ENCODE results near the gene TMEM59. TPM values are rescaled to one million over a fixed set of nuclear protein-coding genes. Genes with fewer than 3 reads are reported as not detected.
"Not testable (repeated sequence)": the region's sequence is repeated elsewhere in the genome, so short reads cannot be mapped to it uniquely, and the experiment has no call there.

Gene TMEM59, protein sequence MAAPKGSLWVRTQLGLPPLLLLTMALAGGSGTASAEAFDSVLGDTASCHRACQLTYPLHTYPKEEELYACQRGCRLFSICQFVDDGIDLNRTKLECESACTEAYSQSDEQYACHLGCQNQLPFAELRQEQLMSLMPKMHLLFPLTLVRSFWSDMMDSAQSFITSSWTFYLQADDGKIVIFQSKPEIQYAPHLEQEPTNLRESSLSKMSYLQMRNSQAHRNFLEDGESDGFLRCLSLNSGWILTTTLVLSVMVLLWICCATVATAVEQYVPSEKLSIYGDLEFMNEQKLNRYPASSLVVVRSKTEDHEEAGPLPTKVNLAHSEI
- total RNA-seq (100 to 1,000 TPM; 198 to 201 TPM), polyA plus RNA-seq (100 to 1,000 TPM; 410 to 670 (median 489) TPM), total RNA-seq (63.0 to 120 (median 71.1) reads per million in 6 experiments)

DNA sequence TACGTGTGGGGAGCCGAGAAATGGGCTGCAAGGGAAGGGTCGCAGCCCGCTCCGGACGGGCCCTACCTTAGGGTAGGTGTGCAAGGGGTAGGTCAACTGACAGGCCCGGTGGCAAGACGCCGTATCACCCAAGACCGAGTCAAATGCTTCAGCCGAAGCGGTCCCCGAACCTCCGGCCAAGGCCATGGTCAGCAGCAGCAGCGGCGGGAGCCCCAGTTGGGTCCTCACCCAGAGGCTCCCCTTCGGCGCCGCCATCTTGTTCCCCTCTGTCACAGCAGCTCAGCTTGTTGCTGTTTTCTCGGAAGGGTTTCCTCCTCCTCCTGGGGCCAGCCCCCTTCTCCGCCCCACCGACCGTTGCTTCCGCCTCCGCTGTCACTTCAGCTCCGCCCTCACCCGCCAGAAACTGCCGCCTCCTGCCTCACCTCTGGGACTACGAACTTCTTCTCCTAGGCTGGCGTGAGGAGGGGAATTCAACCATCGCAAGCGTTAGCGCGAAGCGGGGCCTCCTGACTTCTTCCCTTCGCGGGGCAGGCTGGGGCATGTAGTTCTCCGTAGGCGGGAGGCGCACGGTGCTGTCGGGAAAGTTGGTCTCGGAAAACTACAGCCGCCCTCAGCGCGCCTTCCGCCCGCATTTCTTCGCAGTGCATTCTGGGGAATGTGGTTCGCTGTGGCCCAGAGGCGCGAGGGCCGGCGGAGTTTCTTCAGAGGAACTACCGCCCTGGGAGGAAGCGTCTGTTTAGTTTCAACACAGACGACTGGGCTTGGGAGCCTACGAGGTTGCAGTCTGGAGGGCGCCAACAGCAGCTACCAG, at the start of gene TMEM59, which contains the start of gene TCEANC2:
Gene TMEM59, minus strand, starts transcription at position 271 of the 811 bp plus-strand sequence. Its CDS starts 16 bp downstream, at position 255.
Gene TCEANC2, plus strand, starts transcription at position 675 of the 811 bp plus-strand sequence. CDS start 815 bp downstream, outside the sequence.
- no peaks in the 10 kb centered on the region for H3K27me3 Mint-ChIP-seq
- H3K27ac Mint-ChIP-seq = no peak within 1 kb of the TSS
- POLR2A ChIA-PET = interaction anchor here (0.7 to 3.3 kb wide), 13 partner anchors 8 to 747 kb away, joined by 3 to 19 read pairs (median 3); partner anchors contain the start of genes IFT25, LRRC42, SSBP3 and TTC22
- H3K4me3 Mint-ChIP-seq = no peak within 1 kb of the TSS
- H3K36me3 Mint-ChIP-seq = peaks cover 0 to 33% (median 13%) of the 10 kb centered on the region in 3 donors
- no peaks in the 10 kb centered on the region for H3K9me3 Mint-ChIP-seq
- peak; percentile 91 to 92 for ATAC-seq
- H3K4me1 Mint-ChIP-seq = peaks cover 20 to 52% (median 47%) of the 10 kb centered on the region in 4 donors
- peak; percentile 89 to 99 (median 98) for DNase-seq

DNA sequence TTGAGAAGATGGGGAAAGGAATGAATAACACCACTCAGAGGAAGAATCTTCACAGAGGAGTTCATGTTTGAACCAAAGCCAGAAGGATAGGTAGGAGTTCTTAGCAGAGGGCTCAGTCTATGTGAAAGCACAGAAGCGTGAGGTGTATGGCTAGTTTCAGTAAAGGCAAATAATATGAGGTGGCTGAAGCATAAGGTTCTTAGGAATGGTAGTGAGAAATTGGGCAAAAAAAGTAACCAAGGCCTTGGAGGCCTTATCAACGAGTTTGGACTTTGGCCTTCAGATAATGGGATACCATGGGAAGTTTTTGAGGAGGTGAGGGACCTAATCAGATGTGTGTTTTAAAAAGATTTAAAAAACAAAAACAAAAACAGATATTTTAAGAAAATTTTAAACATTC, 47.5 kb upstream of the TMEM59 start:
- Mint-ChIP-seq H3K36me3 (peaks cover 11 to 43% (median 31%) of the 10 kb centered on the region in 3 donors), H3K4me1 (peaks cover 0 to 11% (median 7%) of the 10 kb centered on the region in 4 donors), H3K27ac (peak overlapping the region in 1 of 10 donors; percentile 16), H3K9me3 (no peaks in the 10 kb centered on the region), H3K27me3 (no peaks in the 10 kb centered on the region), H3K4me3 (no peak overlapping the region)
- ATAC-seq = no peak
- no peak for DNase-seq
- POLR2A ChIA-PET = no interaction called here

DNA sequence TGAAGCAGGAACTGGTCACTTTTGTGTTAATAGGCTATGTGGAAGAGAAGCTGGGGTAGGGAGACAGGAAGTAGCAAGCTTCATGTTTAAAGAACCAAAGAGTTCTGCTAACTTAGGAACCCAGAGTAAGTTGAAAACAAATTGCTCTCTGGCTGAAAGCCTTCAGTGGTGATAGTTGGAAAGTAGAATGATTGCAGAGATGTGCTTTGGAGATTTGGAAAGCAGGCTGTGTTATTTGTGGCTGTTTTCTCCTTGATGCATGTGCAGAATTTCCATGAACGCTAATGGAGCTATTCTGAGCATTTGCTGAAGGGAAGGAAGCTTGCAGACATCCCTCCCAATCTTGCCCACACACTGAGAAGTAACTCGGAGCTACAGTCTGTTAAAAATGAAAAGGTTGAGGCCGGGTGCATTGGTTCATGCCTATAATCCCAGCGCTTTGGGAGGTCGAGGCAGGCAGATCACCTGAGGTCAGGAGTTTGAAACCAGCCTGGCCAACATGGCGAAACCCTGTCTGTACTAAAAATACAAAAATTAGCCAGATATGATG, 46.1 kb upstream of the TMEM59 start:
- POLR2A ChIA-PET = no interaction called here
- peak overlapping the region in 5 of 10 donors; percentile 2 to 49 (median 30) for H3K27ac Mint-ChIP-seq
- peaks cover 0 to 11% (median 7%) of the 10 kb centered on the region in 4 donors for H3K4me1 Mint-ChIP-seq
- H3K9me3 Mint-ChIP-seq = no peaks in the 10 kb centered on the region
- H3K4me3 Mint-ChIP-seq = no peak overlapping the region
- peaks cover 11 to 52% (median 31%) of the 10 kb centered on the region in 3 donors for H3K36me3 Mint-ChIP-seq
- no peak for ATAC-seq
- H3K27me3 Mint-ChIP-seq = no peaks in the 10 kb centered on the region
- no peak for DNase-seq

DNA sequence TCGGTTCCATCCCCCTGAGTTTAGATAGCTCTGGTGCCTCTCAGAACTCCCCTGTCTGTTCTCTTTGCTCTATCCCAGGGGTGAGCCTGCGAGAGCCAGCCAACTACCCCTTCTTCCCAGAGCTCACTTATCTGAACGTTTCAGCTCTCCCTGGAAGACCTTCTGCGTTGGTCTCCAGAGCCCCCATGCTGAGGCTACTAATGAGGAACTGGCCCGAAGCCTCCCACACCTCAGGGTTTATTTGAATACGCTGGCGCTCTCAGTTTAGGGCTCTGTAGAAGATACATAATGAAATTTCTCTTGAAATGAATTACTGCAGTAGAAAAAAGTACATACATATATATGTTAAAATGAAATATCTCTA, 43.9 kb upstream of the TMEM59 start:
- POLR2A ChIA-PET = no interaction called here

DNA sequence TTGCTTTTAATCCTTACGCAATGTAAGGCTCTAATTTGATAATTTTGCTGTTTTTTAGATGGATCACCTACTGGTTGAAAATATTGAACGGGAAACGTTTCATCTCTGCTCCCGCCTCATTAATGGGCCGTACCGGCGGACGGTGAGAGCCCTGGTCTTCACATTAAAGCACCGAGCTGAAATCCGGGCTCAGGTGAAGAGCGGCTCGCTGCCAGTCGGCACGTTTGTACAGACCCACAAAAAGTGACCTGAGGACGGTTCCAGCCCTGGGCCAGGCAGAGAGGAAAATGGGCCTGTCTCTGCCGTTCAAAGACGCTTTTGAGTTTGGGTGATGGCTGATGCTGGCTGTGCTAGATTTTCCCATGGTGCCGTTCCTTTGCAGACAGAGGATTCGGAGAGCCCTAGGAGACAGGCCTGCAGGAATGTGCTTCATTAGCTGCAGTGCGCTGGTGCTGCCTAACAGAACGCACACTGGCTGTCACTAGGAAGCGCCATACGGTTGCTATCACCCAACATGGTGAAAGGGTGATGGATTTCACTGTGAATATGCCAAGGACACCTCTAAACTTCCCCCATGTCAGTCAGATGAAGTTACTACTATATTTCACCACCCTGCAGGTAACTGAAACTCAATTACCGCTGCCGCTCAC, 43.3 kb upstream of the TMEM59 start:
- DNase-seq (no peak), ATAC-seq (no peak)
- Mint-ChIP-seq H3K27me3 (no peaks in the 10 kb centered on the region), H3K27ac (peak overlapping the region in 3 of 10 donors; percentile 4 to 58 (median 16)), H3K36me3 (peaks cover 11 to 69% (median 17%) of the 10 kb centered on the region in 3 donors), H3K4me3 (no peak overlapping the region), H3K4me1 (peaks cover 0 to 13% (median 7%) of the 10 kb centered on the region in 4 donors), H3K9me3 (no peaks in the 10 kb centered on the region)
- POLR2A ChIA-PET = no interaction called here

More for the DNA sequence above, 43.9 kb upstream of the TMEM59 start:
- H3K4me3 Mint-ChIP-seq = no peak overlapping the region
- no peaks in the 10 kb centered on the region for H3K9me3 Mint-ChIP-seq
- peaks cover 0 to 13% (median 7%) of the 10 kb centered on the region in 4 donors for H3K4me1 Mint-ChIP-seq
- no peak for ATAC-seq
- H3K27ac Mint-ChIP-seq = peak overlapping the region in 2 of 10 donors; percentile 4 to 58
- H3K27me3 Mint-ChIP-seq = no peaks in the 10 kb centered on the region
- no peak for DNase-seq
- peaks cover 11 to 68% (median 20%) of the 10 kb centered on the region in 3 donors for H3K36me3 Mint-ChIP-seq

DNA sequence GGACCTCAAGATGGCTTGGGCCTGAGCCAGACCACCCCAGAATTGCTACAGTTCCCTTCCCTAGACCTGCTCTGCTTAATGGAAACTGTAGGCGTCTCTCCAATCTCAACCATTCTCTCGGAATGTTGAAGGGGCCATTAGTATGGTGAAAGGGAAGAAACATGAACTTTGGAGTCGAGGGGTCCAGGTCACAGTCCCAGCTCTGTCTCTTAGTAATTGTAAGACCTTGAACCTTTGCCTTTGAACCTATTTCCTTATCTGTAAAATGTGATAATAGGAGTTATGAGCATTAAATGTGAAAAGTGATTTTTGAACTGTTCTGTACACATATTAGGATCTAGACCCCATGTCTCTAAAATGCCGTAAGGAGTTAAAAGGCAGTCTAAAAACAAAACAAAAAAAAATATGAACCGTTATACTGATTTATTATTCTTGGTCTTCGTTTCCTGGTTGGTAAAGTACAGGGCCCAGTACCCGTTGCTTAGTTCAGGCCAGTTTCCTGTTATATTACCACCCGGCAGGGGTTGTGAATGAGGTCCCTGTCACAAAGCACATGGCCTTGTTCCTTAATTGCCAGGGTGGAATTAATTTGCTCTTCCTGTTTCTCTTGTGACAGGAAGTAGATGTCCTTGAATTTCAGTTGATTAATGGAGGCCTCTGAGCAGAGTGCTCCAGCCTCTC, 42.7 kb upstream of the TMEM59 start:
- Mint-ChIP-seq H3K4me3 (no peak overlapping the region), H3K27me3 (no peaks in the 10 kb centered on the region), H3K36me3 (peaks cover 11 to 68% (median 13%) of the 10 kb centered on the region in 3 donors), H3K27ac (peak overlapping the region in 3 of 10 donors; percentile 26 to 41 (median 33)), H3K4me1 (peaks cover 0 to 13% (median 6%) of the 10 kb centered on the region in 4 donors), H3K9me3 (no peaks in the 10 kb centered on the region)
- DNase-seq (no peak), ATAC-seq (no peak)
- POLR2A ChIA-PET = no interaction called here

DNA sequence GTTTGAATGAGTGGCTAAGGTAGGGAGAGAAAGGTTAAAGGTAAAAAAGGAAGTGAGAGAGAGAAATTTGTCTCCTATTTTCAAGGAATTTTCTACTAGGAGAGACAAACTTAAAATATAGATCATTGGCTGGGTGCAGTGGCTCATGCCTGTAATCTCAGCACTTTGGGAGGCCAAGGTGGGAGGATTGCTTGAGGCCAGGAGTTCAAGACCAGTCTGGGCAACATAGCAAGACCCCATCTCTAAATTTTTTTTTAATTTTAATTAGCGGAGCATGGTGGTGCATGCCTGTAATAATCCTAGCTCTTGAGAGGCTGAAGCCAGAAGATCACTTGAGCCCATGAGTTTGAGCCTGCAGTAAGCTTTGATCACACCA, 41.7 kb upstream of the TMEM59 start:
- Mint-ChIP-seq H3K4me1 (peaks cover 0 to 11% (median 5%) of the 10 kb centered on the region in 4 donors), H3K36me3 (peaks cover 6 to 67% (median 11%) of the 10 kb centered on the region in 3 donors)
- DNase-seq, H3K27ac Mint-ChIP-seq, H3K4me3 Mint-ChIP-seq, POLR2A ChIA-PET, H3K9me3 Mint-ChIP-seq, H3K27me3 Mint-ChIP-seq, ATAC-seq: not testable (repeated sequence)

DNA sequence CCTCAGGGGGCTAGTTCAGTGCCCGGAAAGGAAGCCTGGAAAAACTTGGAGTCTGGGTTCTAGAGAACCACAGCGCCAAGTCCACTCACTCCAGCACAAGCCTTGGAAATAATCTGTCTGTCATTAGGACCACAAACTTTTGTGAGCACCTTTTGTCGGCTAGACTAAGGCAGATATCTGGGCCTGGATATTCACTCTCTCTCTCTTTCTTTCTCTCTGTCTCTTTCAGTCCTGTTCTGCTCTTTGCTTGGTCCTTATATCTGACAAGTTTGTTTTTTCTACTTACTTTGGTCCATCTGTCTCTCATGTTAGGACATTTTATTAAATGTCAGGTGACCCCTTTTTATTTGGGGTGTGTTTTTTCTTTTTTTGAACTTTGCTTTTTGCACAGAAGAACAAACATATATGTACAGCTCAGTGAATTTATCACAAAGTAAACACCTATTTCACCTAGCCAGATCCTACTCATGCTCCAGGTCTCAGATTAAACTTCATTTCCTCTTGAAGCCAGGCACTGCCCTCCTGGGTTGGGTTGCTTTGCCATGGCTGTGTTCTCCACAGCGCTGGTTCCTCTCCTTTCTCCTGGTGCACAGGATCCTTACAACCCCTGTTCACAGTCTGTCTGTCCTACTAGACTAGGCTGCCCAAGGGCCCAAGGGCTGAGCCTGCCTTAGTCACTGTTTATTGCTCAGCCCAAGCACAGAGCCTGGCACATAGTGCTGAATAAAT, 41.2 kb upstream of the TMEM59 start:
- Mint-ChIP-seq H3K27ac (peak overlapping the region in 1 of 10 donors; percentile 39), H3K36me3 (peaks cover 6 to 68% (median 12%) of the 10 kb centered on the region in 3 donors), H3K9me3 (no peaks in the 10 kb centered on the region), H3K4me3 (no peak overlapping the region), H3K4me1 (peaks cover 0 to 11% (median 5%) of the 10 kb centered on the region in 4 donors), H3K27me3 (no peaks in the 10 kb centered on the region)
- POLR2A ChIA-PET = no interaction called here
- ATAC-seq (no peak), DNase-seq (no peak)

DNA sequence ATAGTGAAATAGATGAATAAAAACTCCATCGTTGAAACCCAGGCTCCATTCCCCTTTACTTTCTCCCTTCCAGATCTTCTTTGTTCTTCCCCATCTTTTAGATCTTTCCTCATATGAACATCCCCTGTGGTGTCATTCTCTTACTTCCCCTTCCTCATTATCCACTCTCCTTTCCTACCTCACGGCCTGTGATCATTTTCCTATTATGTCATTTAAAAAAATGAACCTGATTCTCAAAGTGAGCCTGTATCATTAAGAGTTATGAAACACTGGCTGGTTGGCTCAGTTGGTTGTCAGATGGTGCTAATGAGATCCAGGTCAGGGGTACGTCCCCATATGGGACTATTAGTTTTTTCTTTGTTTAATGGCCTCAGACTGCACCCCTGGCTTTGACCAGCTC, 38.7 kb upstream of the TMEM59 start:
- peaks cover 0 to 6% (median 2%) of the 10 kb centered on the region in 4 donors for H3K4me1 Mint-ChIP-seq
- H3K27me3 Mint-ChIP-seq = no peaks in the 10 kb centered on the region
- H3K9me3 Mint-ChIP-seq = no peaks in the 10 kb centered on the region
- ATAC-seq (no peak), DNase-seq (no peak)
- peaks cover 3 to 59% (median 6%) of the 10 kb centered on the region in 3 donors for H3K36me3 Mint-ChIP-seq
- no peak overlapping the region for H3K4me3 Mint-ChIP-seq
- POLR2A ChIA-PET = no interaction called here
- H3K27ac Mint-ChIP-seq = peak overlapping the region in 1 of 10 donors; percentile 9

DNA sequence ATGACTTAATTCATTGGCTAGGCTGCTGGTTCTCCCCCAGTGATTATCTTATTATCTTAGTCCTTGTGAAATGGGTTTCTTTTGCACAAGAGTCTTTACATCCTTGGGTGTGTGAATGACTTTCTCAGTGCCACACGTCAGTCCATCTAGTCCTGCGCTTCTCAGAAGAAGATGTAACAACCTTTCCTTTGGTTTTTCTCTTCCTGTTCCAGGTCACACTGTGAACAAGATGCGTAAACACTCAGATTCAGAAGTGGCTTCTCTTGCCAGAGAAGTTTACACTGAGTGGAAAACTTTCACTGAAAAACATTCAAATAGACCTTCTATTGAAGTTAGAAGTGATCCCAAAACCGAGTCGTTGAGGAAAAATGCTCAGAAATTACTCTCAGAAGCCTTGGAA, 35.4 kb upstream of the TMEM59 start:
- Mint-ChIP-seq H3K9me3 (no peaks in the 10 kb centered on the region), H3K36me3 (peaks cover 0 to 52% (median 3%) of the 10 kb centered on the region in 3 donors), H3K4me1 (no peaks in the 10 kb centered on the region), H3K27me3 (no peaks in the 10 kb centered on the region), H3K27ac (no peak overlapping the region), H3K4me3 (no peak overlapping the region)
- ATAC-seq = no peak
- POLR2A ChIA-PET = no interaction called here
- DNase-seq = no peak

DNA sequence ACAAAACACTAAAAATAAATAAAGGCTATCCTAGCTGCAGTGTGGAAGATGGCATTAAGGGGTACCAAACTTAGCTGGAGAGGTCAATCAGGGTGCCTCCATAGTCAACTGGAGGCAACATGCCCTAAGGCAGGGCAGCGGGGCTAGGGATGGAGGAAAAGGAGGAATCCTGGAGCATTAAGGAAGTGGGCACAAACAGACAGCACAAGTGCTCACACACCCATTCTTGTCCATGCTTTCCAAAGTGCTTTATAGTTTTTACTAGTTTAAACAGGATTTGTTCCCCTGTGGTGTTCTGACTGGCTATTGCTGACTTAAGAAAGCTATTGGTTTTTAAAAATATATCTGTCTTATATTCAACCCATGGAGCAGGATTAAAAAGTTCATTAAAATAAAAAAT, 33.8 kb upstream of the TMEM59 start:
- Mint-ChIP-seq H3K9me3 (no peaks in the 10 kb centered on the region), H3K27ac (peak overlapping the region in 2 of 10 donors; percentile 63 to 84), H3K4me1 (peaks cover 0 to 3% (median 1%) of the 10 kb centered on the region in 4 donors), H3K27me3 (no peaks in the 10 kb centered on the region), H3K4me3 (no peak overlapping the region), H3K36me3 (peaks cover 0 to 44% (median 3%) of the 10 kb centered on the region in 3 donors)
- DNase-seq (no peak), ATAC-seq (no peak)
- POLR2A ChIA-PET = no interaction called here

Measured in naive thymus-derived CD8-positive, alpha-beta T cell (primary cell).